ENCODE results near the gene FGGY. TPM values are rescaled to one million over a fixed set of nuclear protein-coding genes. Genes with fewer than 3 reads are reported as not detected.

Gene FGGY
- total RNA-seq, 1 experiment from 2014 or later = 12.0 TPM

DNA sequence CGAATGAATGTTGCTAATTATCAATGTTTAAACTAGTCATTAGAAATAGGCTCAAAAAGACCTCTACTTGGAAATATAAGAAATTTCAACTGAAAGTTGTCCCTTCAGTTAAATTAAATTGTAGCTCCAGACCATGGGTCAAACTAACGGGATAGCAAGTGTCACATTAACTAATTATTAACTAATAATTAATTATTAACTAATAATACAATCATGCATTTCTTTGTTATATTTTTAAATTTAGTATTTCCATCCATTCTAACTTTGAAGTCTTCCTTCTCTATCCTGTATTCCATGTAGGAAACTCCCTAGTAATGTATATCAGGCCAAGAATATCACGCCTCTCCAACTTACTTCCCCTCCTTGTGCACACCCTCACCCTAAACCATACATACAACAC lies 474.5 kb downstream of the FGGY start:
- ChIA-PET POLR2A (no interaction called here), CTCF (no interaction called here)
- no peak overlapping the region for H3K27ac Mint-ChIP-seq
- H3K9me3 Mint-ChIP-seq = no peaks in the 10 kb centered on the region
- no peaks in the 10 kb centered on the region for H3K36me3 Mint-ChIP-seq
- TF ChIP-seq, protein P1, sequence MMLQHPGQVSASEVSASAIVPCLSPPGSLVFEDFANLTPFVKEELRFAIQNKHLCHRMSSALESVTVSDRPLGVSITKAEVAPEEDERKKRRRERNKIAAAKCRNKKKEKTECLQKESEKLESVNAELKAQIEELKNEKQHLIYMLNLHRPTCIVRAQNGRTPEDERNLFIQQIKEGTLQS (CRISPR knock-in tag; conservative IDR thresholded peaks at IDR 0.05) = no peak
- TF ChIP-seq, protein P2, sequence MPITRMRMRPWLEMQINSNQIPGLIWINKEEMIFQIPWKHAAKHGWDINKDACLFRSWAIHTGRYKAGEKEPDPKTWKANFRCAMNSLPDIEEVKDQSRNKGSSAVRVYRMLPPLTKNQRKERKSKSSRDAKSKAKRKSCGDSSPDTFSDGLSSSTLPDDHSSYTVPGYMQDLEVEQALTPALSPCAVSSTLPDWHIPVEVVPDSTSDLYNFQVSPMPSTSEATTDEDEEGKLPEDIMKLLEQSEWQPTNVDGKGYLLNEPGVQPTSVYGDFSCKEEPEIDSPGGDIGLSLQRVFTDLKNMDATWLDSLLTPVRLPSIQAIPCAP (CRISPR knock-in tag; IDR thresholded peaks at IDR 0.05) = no peak
- TF ChIP-seq, protein P3, sequence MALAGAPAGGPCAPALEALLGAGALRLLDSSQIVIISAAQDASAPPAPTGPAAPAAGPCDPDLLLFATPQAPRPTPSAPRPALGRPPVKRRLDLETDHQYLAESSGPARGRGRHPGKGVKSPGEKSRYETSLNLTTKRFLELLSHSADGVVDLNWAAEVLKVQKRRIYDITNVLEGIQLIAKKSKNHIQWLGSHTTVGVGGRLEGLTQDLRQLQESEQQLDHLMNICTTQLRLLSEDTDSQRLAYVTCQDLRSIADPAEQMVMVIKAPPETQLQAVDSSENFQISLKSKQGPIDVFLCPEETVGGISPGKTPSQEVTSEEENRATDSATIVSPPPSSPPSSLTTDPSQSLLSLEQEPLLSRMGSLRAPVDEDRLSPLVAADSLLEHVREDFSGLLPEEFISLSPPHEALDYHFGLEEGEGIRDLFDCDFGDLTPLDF (CRISPR knock-in tag; IDR thresholded peaks at IDR 0.05) = no peak
- TF ChIP-seq TP53 (CRISPR knock-in tag; IDR thresholded peaks at IDR 0.05) (no peak), ZNF423 (CRISPR knock-in tag; IDR thresholded peaks at IDR 0.05) (no peak), ATF1 (CRISPR knock-in tag; IDR thresholded peaks at IDR 0.05) (no peak), OVOL2 (CRISPR knock-in tag; IDR thresholded peaks at IDR 0.05; ENCODE audit: borderline replicate concordance) (no peak), ZNF263 (CRISPR knock-in tag; IDR thresholded peaks at IDR 0.05; ENCODE audit: low read depth) (no peak), SMAD4 (CRISPR knock-in tag; IDR thresholded peaks at IDR 0.05) (no peak), CREM (CRISPR knock-in tag; IDR thresholded peaks at IDR 0.05) (no peak), GRHL2 (CRISPR knock-in tag; IDR thresholded peaks at IDR 0.05; ENCODE audit: insufficient replicate concordance, severe bottlenecking) (no peak), FOXK1 (CRISPR knock-in tag; IDR thresholded peaks at IDR 0.05) (no peak), ZNF121 (CRISPR knock-in tag; IDR thresholded peaks at IDR 0.05) (no peak), ZNF219 (CRISPR knock-in tag; IDR thresholded peaks at IDR 0.05; ENCODE audit: borderline replicate concordance) (no peak)
- TF ChIP-seq, protein P4, sequence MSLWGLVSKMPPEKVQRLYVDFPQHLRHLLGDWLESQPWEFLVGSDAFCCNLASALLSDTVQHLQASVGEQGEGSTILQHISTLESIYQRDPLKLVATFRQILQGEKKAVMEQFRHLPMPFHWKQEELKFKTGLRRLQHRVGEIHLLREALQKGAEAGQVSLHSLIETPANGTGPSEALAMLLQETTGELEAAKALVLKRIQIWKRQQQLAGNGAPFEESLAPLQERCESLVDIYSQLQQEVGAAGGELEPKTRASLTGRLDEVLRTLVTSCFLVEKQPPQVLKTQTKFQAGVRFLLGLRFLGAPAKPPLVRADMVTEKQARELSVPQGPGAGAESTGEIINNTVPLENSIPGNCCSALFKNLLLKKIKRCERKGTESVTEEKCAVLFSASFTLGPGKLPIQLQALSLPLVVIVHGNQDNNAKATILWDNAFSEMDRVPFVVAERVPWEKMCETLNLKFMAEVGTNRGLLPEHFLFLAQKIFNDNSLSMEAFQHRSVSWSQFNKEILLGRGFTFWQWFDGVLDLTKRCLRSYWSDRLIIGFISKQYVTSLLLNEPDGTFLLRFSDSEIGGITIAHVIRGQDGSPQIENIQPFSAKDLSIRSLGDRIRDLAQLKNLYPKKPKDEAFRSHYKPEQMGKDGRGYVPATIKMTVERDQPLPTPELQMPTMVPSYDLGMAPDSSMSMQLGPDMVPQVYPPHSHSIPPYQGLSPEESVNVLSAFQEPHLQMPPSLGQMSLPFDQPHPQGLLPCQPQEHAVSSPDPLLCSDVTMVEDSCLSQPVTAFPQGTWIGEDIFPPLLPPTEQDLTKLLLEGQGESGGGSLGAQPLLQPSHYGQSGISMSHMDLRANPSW (CRISPR knock-in tag; conservative IDR thresholded peaks at IDR 0.05; ENCODE audit: low read depth) = no peak
- TF ChIP-seq, protein P5, sequence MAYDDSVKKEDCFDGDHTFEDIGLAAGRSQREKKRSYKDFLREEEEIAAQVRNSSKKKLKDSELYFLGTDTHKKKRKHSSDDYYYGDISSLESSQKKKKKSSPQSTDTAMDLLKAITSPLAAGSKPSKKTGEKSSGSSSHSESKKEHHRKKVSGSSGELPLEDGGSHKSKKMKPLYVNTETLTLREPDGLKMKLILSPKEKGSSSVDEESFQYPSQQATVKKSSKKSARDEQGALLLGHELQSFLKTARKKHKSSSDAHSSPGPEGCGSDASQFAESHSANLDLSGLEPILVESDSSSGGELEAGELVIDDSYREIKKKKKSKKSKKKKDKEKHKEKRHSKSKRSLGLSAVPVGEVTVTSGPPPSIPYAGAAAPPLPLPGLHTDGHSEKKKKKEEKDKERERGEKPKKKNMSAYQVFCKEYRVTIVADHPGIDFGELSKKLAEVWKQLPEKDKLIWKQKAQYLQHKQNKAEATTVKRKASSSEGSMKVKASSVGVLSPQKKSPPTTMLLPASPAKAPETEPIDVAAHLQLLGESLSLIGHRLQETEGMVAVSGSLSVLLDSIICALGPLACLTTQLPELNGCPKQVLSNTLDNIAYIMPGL (CRISPR knock-in tag; IDR thresholded peaks at IDR 0.05) = no peak
- TF ChIP-seq, protein P6, sequence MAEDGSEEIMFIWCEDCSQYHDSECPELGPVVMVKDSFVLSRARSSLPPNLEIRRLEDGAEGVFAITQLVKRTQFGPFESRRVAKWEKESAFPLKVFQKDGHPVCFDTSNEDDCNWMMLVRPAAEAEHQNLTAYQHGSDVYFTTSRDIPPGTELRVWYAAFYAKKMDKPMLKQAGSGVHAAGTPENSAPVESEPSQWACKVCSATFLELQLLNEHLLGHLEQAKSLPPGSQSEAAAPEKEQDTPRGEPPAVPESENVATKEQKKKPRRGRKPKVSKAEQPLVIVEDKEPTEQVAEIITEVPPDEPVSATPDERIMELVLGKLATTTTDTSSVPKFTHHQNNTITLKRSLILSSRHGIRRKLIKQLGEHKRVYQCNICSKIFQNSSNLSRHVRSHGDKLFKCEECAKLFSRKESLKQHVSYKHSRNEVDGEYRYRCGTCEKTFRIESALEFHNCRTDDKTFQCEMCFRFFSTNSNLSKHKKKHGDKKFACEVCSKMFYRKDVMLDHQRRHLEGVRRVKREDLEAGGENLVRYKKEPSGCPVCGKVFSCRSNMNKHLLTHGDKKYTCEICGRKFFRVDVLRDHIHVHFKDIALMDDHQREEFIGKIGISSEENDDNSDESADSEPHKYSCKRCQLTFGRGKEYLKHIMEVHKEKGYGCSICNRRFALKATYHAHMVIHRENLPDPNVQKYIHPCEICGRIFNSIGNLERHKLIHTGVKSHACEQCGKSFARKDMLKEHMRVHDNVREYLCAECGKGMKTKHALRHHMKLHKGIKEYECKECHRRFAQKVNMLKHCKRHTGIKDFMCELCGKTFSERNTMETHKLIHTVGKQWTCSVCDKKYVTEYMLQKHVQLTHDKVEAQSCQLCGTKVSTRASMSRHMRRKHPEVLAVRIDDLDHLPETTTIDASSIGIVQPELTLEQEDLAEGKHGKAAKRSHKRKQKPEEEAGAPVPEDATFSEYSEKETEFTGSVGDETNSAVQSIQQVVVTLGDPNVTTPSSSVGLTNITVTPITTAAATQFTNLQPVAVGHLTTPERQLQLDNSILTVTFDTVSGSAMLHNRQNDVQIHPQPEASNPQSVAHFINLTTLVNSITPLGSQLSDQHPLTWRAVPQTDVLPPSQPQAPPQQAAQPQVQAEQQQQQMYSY (CRISPR knock-in tag; IDR thresholded peaks at IDR 0.05) = no peak
- TF ChIP-seq, protein P7, sequence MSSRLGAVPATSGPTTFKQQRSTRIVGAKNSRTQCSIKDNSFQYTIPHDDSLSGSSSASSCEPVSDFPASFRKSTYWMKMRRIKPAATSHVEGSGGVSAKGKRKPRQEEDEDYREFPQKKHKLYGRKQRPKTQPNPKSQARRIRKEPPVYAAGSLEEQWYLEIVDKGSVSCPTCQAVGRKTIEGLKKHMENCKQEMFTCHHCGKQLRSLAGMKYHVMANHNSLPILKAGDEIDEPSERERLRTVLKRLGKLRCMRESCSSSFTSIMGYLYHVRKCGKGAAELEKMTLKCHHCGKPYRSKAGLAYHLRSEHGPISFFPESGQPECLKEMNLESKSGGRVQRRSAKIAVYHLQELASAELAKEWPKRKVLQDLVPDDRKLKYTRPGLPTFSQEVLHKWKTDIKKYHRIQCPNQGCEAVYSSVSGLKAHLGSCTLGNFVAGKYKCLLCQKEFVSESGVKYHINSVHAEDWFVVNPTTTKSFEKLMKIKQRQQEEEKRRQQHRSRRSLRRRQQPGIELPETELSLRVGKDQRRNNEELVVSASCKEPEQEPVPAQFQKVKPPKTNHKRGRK (CRISPR knock-in tag; IDR thresholded peaks at IDR 0.05; ENCODE audit: borderline replicate concordance) = no peak
- TF ChIP-seq, protein P8, sequence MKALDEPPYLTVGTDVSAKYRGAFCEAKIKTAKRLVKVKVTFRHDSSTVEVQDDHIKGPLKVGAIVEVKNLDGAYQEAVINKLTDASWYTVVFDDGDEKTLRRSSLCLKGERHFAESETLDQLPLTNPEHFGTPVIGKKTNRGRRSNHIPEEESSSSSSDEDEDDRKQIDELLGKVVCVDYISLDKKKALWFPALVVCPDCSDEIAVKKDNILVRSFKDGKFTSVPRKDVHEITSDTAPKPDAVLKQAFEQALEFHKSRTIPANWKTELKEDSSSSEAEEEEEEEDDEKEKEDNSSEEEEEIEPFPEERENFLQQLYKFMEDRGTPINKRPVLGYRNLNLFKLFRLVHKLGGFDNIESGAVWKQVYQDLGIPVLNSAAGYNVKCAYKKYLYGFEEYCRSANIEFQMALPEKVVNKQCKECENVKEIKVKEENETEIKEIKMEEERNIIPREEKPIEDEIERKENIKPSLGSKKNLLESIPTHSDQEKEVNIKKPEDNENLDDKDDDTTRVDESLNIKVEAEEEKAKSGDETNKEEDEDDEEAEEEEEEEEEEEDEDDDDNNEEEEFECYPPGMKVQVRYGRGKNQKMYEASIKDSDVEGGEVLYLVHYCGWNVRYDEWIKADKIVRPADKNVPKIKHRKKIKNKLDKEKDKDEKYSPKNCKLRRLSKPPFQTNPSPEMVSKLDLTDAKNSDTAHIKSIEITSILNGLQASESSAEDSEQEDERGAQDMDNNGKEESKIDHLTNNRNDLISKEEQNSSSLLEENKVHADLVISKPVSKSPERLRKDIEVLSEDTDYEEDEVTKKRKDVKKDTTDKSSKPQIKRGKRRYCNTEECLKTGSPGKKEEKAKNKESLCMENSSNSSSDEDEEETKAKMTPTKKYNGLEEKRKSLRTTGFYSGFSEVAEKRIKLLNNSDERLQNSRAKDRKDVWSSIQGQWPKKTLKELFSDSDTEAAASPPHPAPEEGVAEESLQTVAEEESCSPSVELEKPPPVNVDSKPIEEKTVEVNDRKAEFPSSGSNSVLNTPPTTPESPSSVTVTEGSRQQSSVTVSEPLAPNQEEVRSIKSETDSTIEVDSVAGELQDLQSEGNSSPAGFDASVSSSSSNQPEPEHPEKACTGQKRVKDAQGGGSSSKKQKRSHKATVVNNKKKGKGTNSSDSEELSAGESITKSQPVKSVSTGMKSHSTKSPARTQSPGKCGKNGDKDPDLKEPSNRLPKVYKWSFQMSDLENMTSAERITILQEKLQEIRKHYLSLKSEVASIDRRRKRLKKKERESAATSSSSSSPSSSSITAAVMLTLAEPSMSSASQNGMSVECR (CRISPR knock-in tag; IDR thresholded peaks at IDR 0.05; ENCODE audit: borderline replicate concordance) = no peak
- H3K27me3 Mint-ChIP-seq (ENCODE audit: low read depth) = no peaks in the 10 kb centered on the region
- ATAC-seq = no peak
- peaks cover 12% of the 10 kb centered on the region for H3K4me1 Mint-ChIP-seq
- no peak for DNase-seq (ENCODE audit: low spot score)
- H3K4me3 Mint-ChIP-seq = no peak overlapping the region

Data from WTC11 (cell line).